ENCODE measurements around the gene ZNF560. TPM values are rescaled to one million over a fixed set of nuclear protein-coding genes. Genes with fewer than 3 reads are reported as not detected.
"Not testable (repeated sequence)": the region's sequence is repeated elsewhere in the genome, so short reads cannot be mapped to it uniquely, and the experiment has no call there.

Gene ZNF560
- total RNA-seq, 1 experiment from 2014 or later = not detected

DNA sequence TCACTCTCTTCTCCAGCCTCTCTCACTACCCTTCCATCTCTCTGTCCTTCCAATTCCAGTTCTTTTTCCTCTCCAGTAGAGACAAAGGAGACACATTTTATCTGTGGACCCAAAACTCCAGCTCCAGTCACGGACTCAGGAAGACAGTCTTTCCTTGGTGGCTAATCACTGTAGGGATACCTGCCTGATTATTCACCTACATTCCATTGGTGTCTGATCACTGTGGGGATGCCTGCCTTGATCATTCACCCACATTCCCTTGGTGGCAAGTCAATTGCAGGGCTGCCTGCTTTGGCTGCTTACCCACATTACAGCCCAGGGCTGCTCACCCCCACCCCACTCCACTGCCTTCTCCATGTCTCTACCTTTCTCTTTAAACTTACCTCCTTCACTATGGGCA lies 41.5 kb upstream of the ZNF560 start:
- intact Hi-C loops (cut with micrococcal nuclease; ENCODE audit: unreplicated experiment); H3K36me3 ChIP-seq (ENCODE audit: control insufficient read depth, insufficient read depth, low read length); CTCF ChIA-PET; DNase-seq (ENCODE audit: low read depth, low spot score); H3K4me1 ChIP-seq (ENCODE audit: control insufficient read depth, insufficient read depth, low read length); H3K27ac ChIP-seq (ENCODE audit: low read length); ATAC-seq; H3K9me3 ChIP-seq (ENCODE audit: control insufficient read depth, insufficient read depth, low read depth, low read length); in situ Hi-C loops (cut with HindIII; ENCODE audit: low pct_unique_long_range_greater_than_20kb, low sequenced_read_pairs); BruUV-seq (replicated peaks); H3K27me3 ChIP-seq (ENCODE audit: control insufficient read depth, insufficient read depth, low read length); POLR2A ChIA-PET; H3K4me3 ChIP-seq (ENCODE audit: low read depth in 2 of 2, low read length in 2 of 2): not testable (repeated sequence)

- intact Hi-C loops (cut with micrococcal nuclease; ENCODE audit: unreplicated experiment); POLR2A ChIA-PET; DNase-seq (ENCODE audit: low read depth, low spot score); BruUV-seq (replicated peaks); H3K27me3 ChIP-seq (ENCODE audit: control insufficient read depth, insufficient read depth, low read length); CTCF ChIA-PET; H3K9me3 ChIP-seq (ENCODE audit: control insufficient read depth, insufficient read depth, low read depth, low read length); ATAC-seq; H3K4me3 ChIP-seq (ENCODE audit: low read depth in 2 of 2, low read length in 2 of 2); H3K4me1 ChIP-seq (ENCODE audit: control insufficient read depth, insufficient read depth, low read length); H3K27ac ChIP-seq (ENCODE audit: low read length); H3K36me3 ChIP-seq (ENCODE audit: control insufficient read depth, insufficient read depth, low read length); in situ Hi-C loops (cut with HindIII; ENCODE audit: low pct_unique_long_range_greater_than_20kb, low sequenced_read_pairs): not testable (repeated sequence)
These were observed 40.8 kb upstream of the ZNF560 start for GRCh38 chr19:9539201-9539600.

DNA sequence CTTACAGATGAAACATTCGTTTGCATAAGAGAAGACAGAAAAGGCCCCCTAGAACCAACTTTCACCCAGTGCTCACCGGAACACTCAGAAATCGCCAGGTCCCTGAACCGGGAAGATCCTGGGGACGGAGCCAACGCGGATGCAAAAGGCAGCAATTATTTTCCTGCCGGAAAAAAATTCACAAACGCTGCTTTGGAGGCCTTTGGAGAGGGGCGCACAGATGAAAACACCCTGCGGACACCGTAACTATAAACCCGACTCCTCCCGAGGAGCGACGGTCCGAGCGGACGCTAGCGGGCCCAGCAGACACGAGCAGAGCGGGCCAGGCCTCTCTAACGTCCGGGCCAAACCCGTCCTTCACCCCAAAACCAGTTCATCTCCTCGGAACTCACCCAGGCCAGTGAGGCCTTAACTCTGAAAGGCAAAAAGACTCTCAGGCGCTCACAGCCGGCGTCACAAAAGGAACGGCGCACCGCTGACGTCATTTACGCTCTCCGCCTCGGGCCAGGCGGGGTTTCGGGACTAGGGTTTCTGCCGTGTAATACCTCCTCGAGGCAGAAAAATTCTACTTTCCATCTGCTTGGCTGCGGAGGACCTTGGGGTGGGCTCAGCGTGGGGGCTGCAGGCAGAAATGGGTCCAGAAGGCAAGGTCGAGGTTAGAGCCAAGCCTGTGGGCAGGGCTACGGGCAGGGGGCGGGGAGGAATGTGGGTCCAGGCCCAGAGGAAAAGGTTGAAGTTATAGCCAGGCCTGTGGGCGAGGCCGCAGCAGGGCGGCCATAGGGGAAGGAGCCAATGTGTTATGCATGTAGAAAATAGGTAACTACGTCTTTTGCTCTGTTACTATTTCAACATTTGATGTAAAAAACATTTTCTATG lies 40.0 kb upstream of the ZNF560 start, which contains the start of gene ZNF426:
Gene ZNF426, minus strand, starts transcription at position 463 of the 876 bp plus-strand sequence. CDS start 2,413 bp downstream, outside the sequence.
- peaks cover 3% of the 10 kb centered on the region; the same call in 1 of the 2 replicates for H3K9me3 ChIP-seq (ENCODE audit: control insufficient read depth, insufficient read depth, low read depth, low read length)
- POLR2A ChIA-PET = no interaction called here
- TF ChIP-seq CTCF (IDR thresholded peaks at IDR 0.05) = no peak
- TF ChIP-seq, protein P1, sequence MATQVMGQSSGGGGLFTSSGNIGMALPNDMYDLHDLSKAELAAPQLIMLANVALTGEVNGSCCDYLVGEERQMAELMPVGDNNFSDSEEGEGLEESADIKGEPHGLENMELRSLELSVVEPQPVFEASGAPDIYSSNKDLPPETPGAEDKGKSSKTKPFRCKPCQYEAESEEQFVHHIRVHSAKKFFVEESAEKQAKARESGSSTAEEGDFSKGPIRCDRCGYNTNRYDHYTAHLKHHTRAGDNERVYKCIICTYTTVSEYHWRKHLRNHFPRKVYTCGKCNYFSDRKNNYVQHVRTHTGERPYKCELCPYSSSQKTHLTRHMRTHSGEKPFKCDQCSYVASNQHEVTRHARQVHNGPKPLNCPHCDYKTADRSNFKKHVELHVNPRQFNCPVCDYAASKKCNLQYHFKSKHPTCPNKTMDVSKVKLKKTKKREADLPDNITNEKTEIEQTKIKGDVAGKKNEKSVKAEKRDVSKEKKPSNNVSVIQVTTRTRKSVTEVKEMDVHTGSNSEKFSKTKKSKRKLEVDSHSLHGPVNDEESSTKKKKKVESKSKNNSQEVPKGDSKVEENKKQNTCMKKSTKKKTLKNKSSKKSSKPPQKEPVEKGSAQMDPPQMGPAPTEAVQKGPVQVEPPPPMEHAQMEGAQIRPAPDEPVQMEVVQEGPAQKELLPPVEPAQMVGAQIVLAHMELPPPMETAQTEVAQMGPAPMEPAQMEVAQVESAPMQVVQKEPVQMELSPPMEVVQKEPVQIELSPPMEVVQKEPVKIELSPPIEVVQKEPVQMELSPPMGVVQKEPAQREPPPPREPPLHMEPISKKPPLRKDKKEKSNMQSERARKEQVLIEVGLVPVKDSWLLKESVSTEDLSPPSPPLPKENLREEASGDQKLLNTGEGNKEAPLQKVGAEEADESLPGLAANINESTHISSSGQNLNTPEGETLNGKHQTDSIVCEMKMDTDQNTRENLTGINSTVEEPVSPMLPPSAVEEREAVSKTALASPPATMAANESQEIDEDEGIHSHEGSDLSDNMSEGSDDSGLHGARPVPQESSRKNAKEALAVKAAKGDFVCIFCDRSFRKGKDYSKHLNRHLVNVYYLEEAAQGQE (IDR thresholded peaks at IDR 0.05; ENCODE audit: insufficient read depth in 1 of 2, low read depth in 2 of 2, low read length in 1 of 2) = no peak
- TF ChIP-seq SIN3A (IDR thresholded peaks at IDR 0.05; ENCODE audit: borderline replicate concordance, insufficient read depth, low read depth, low read length) = no peak
- TF ChIP-seq TCF7L2 (IDR thresholded peaks at IDR 0.05; ENCODE audit: low read depth, low read length) = no peak
- TF ChIP-seq POLR2AphosphoS5 (IDR thresholded peaks at IDR 0.05; ENCODE audit: low read depth, low read length) = no peak

More for the DNA sequence above, 40.0 kb upstream of the ZNF560 start, which contains the start of gene ZNF426:
- Histone ChIP-seq H3K27ac (ENCODE audit: low read length) (peak within 1 kb of the TSS; percentile 70), H3K4me1 (ENCODE audit: control insufficient read depth, insufficient read depth, low read length) (no peaks in the 10 kb centered on the region), H3K27me3 (ENCODE audit: control insufficient read depth, insufficient read depth, low read length) (no peaks in the 10 kb centered on the region), H3K36me3 (ENCODE audit: control insufficient read depth, insufficient read depth, low read length) (no peaks in the 10 kb centered on the region), H3K4me3 (ENCODE audit: low read depth in 2 of 2, low read length in 2 of 2) (peak within 1 kb of the TSS; percentile 63 to 91)
- DNase-seq (ENCODE audit: low read depth, low spot score) = peak; percentile 32
- intact Hi-C loops (cut with micrococcal nuclease; ENCODE audit: unreplicated experiment) = no loop called here
- in situ Hi-C loops (cut with HindIII; ENCODE audit: low pct_unique_long_range_greater_than_20kb, low sequenced_read_pairs) = no loop called here
- CTCF ChIA-PET = no interaction called here
- ATAC-seq = peak; percentile 95
- BruUV-seq (replicated peaks) = TSS peak; percentile 91
